CD14-positive monocyte (primary cell): Measurements from ENCODE around the gene SMIM24. TPM values are rescaled to one million over a fixed set of nuclear protein-coding genes. Genes with fewer than 3 reads are reported as not detected.
"Not testable (repeated sequence)": the region's sequence is repeated elsewhere in the genome, so short reads cannot be mapped to it uniquely, and the experiment has no call there.

Experiments used
- DNase-seq, 3 donors: peaks; one replicate each; pipeline ENCODE4 v3.0.0-alpha.2; 2011 to 2022
- H2AFZ ChIP-seq: 2 replicates; pipeline ENCODE4 v1.6.0; 2012; ENCODE audit warnings: mild to moderate bottlenecking, low read depth, low read length, inconsistent platforms; ENCODE audit not compliant: insufficient read depth, poor library complexity, severe bottlenecking
- H3K27ac ChIP-seq, 2 donors: 1 replicate in 1 of 2; 2 replicates in 1 of 2; pipeline ENCODE4 v1.5.1; 2012 to 2013; ENCODE audit warnings: low read length in 2 of 2, control low read depth in 1 of 2, inconsistent platforms in 1 of 2, low read depth in 1 of 2, mild to moderate bottlenecking in 1 of 2
- H3K27me3 ChIP-seq, 2 donors: one replicate each; pipeline versions ENCODE4 v1.6.0 to v1.6.1; 2011 to 2013; ENCODE audit warnings: low read length in 2 of 2; ENCODE audit not compliant: control insufficient read depth in 2 of 2, insufficient read depth in 2 of 2
- H3K36me3 ChIP-seq, 2 donors: replicated peaks in 1 of 2; 1 replicate in 1 of 2; 2 replicates in 1 of 2; pipeline versions ENCODE4 v1.5.1 to v1.6.1; 2012 to 2013; ENCODE audit warnings: low read length in 2 of 2, control low read depth in 1 of 2, inconsistent platforms in 1 of 2, mild to moderate bottlenecking in 1 of 2; ENCODE audit not compliant: insufficient read depth in 2 of 2, control insufficient read depth in 1 of 2
- H3K4me1 ChIP-seq, 2 donors: 1 replicate in 1 of 2; 2 replicates in 1 of 2; pipeline versions ENCODE4 v1.5.1 to v1.6.1; 2012 to 2013; ENCODE audit warnings: low read length in 2 of 2, control low read depth in 1 of 2, inconsistent platforms in 1 of 2, mild to moderate bottlenecking in 1 of 2, moderate library complexity in 1 of 2; ENCODE audit not compliant: insufficient read depth in 2 of 2, control insufficient read depth in 1 of 2
- H3K4me2 ChIP-seq: replicated peaks from 2 replicates; pipeline ENCODE3; 2012; ENCODE audit warnings: low read length, moderate library complexity, mild to moderate bottlenecking; ENCODE audit not compliant: poor library complexity, severe bottlenecking; ENCODE audit errors: extremely low read depth
- H3K4me3 ChIP-seq, 3 experiments: fragments of 200-600 bp in 1 of 3; sonication (generic) in 1 of 3; replicated peaks in 1 of 3; 1 replicate in 2 of 3; 2 replicates in 1 of 3; pipeline ENCODE4 v1.5.1; 2011 to 2013; ENCODE audit warnings: low read length in 3 of 3, mild to moderate bottlenecking in 3 of 3, control low read depth in 2 of 3, low read depth in 2 of 3, inconsistent platforms in 1 of 3, moderate library complexity in 1 of 3
- H3K79me2 ChIP-seq: 2 replicates; pipeline ENCODE4 v1.6.0; 2012; ENCODE audit warnings: mild to moderate bottlenecking, control low read depth, inconsistent platforms, low read length, moderate library complexity; ENCODE audit not compliant: insufficient read depth
- H3K9ac ChIP-seq: 2 replicates; pipeline ENCODE4 v1.6.0; 2017; ENCODE audit warnings: low read length, mild to moderate bottlenecking; ENCODE audit not compliant: insufficient read depth, poor library complexity, severe bottlenecking
- H3K9me3 ChIP-seq, 2 donors: replicated peaks in 1 of 2; 1 replicate in 1 of 2; 2 replicates in 1 of 2; pipeline versions ENCODE4 v1.5.1 to v1.6.1; 2012 to 2013; ENCODE audit warnings: low read length in 2 of 2, control low read depth in 1 of 2; ENCODE audit not compliant: control insufficient read depth in 1 of 2, insufficient read depth in 1 of 2
- H4K20me1 ChIP-seq: 2 replicates; pipeline ENCODE4 v1.6.0; 2012; ENCODE audit warnings: mild to moderate bottlenecking, low read length, control low read depth, moderate library complexity; ENCODE audit not compliant: insufficient read depth
- H3K27ac Mint-ChIP-seq, 7 donors: one replicate each; pipeline ENCODE4 v1.8.0; 2020; ENCODE audit warnings: mild to moderate bottlenecking in 7 of 7, mixed read lengths in 7 of 7, moderate library complexity in 6 of 7, inconsistent platforms in 2 of 7
- H3K27me3 Mint-ChIP-seq, 3 donors: one replicate each; pipeline ENCODE4 v1.8.0; 2021 to 2022; ENCODE audit warnings: low read depth in 3 of 3, mild to moderate bottlenecking in 3 of 3, mixed read lengths in 3 of 3, moderate library complexity in 3 of 3, inconsistent platforms in 1 of 3
- H3K36me3 Mint-ChIP-seq, 2 donors: one replicate each; pipeline ENCODE4 v1.8.0; 2020; ENCODE audit warnings: mixed read lengths in 2 of 2, inconsistent platforms in 1 of 2, mild to moderate bottlenecking in 1 of 2
- H3K4me1 Mint-ChIP-seq: one replicate; pipeline ENCODE4 v1.8.0; 2020; ENCODE audit warnings: mild to moderate bottlenecking, mixed read lengths
- H3K4me3 Mint-ChIP-seq, 2 donors: one replicate each; pipeline ENCODE4 v1.8.0; 2020; ENCODE audit warnings: mild to moderate bottlenecking in 2 of 2, mixed read lengths in 2 of 2, moderate library complexity in 1 of 2
- H3K9me3 Mint-ChIP-seq, 7 donors: one replicate each; pipeline ENCODE4 v1.8.0; 2020 to 2022; ENCODE audit warnings: mixed read lengths in 7 of 7, mild to moderate bottlenecking in 6 of 7, moderate library complexity in 6 of 7, inconsistent platforms in 2 of 7
- CTCF ChIP-seq: fragments of 200-600 bp; IDR thresholded peaks from one replicate; pipeline ENCODE4 v1.8.0; 2022; ENCODE audit warnings: antibody characterized with exemption, mild to moderate bottlenecking
- WGBS: methylation state at CpG from one replicate; pipeline ENCODE4 v1.1.5; 2013; ENCODE audit warnings: missing lambda C conversion rate; ENCODE audit not compliant: insufficient coverage; 5-methylcytosine and 5-hydroxymethylcytosine counted together
- intact Hi-C, 2 donors: fragments of 100-400 bp; cut with micrococcal nuclease; formaldehyde crosslinking; loops; one replicate each; pipeline versions ENCODE4 v1.15.0 to v1.15.1; 2023
- polyA plus RNA-seq, 3 donors: library from polyadenylated mRNA; depleted of rRNA in 1 of 3; unstranded in 2 of 3; stranded (reverse) in 1 of 3; fragments of 300-500 nt in 2 of 3; fragments of >200 nt in 1 of 3; fragmentation: Illumina TruSeq in 2 of 3; gene quantifications; 1 replicate in 2 of 3; 2 replicates in 1 of 3; pipeline ENCODE4 v1.2.3, GENCODE V29; 2012 to 2021

Gene SMIM24
- polyA plus RNA-seq, 3 donors = 0.30 TPM; not detected in 2

GRCh38 chr19:3450796-3451411, 29.4 kb downstream of the SMIM24 start:
- Histone ChIP-seq H2AFZ (no peak overlapping the region), H3K4me2 (no peak overlapping the region), H3K27me3 (no peaks in the 10 kb centered on the region), H3K4me1 (no peaks in the 10 kb centered on the region), H3K9ac (no peak overlapping the region), H3K4me3 (no peak overlapping the region), H3K36me3 (peaks cover 70 to 94% of the 10 kb centered on the region in 2 donors), H3K27ac (peak overlapping the region in 1 of 2 donors; percentile 31), H4K20me1 (peaks cover 58% of the 10 kb centered on the region), H3K9me3 (no peaks in the 10 kb centered on the region), H3K79me2 (peaks cover 13% of the 10 kb centered on the region)
- WGBS = 51% methylated on average over 8 of the region's 12 CpGs
- Mint-ChIP-seq H3K27me3 (no peaks in the 10 kb centered on the region), H3K9me3 (no peaks in the 10 kb centered on the region), H3K27ac (peak overlapping the region in 6 of 7 donors; percentile 54 to 90 (median 81)), H3K4me1 (no peaks in the 10 kb centered on the region), H3K36me3 (peaks cover 48 to 87% of the 10 kb centered on the region in 2 donors), H3K4me3 (no peak overlapping the region)
- TF ChIP-seq CTCF = no peak
- intact Hi-C loops = no loop called here
- peak; percentile 22 to 63 (median 40) for DNase-seq

GRCh38 chr19:3448616-3449334, 31.6 kb downstream of the SMIM24 start:
- intact Hi-C loops = no loop called here
- Histone ChIP-seq H3K79me2 (peaks cover 26% of the 10 kb centered on the region), H3K4me2 (no peak overlapping the region), H2AFZ (no peak overlapping the region), H3K9ac (no peak overlapping the region), H3K36me3 (peaks cover 67 to 94% of the 10 kb centered on the region in 2 donors), H3K4me3 (no peak overlapping the region), H3K4me1 (no peaks in the 10 kb centered on the region), H4K20me1 (peaks cover 58% of the 10 kb centered on the region), H3K27me3 (no peaks in the 10 kb centered on the region), H3K9me3 (no peaks in the 10 kb centered on the region), H3K27ac (no peak overlapping the region)
- Mint-ChIP-seq H3K36me3 (peaks cover 48 to 89% of the 10 kb centered on the region in 2 donors), H3K9me3 (no peaks in the 10 kb centered on the region), H3K4me3 (no peak overlapping the region), H3K27me3 (no peaks in the 10 kb centered on the region), H3K27ac (peak overlapping the region in 1 of 7 donors; percentile 50), H3K4me1 (peaks cover 2% of the 10 kb centered on the region)
- 97% methylated on average over 20 of the region's 28 CpGs for WGBS
- no peak for DNase-seq
- no peak for TF ChIP-seq CTCF

- H3K9me3 ChIP-seq, intact Hi-C loops, H3K27me3 Mint-ChIP-seq, H3K4me3 ChIP-seq, H3K27ac ChIP-seq, H3K9me3 Mint-ChIP-seq, H3K4me1 Mint-ChIP-seq, H3K4me3 Mint-ChIP-seq, H3K4me2 ChIP-seq, H3K4me1 ChIP-seq, H3K9ac ChIP-seq, H3K27me3 ChIP-seq, H2AFZ ChIP-seq, DNase-seq: not testable (repeated sequence)
- Mint-ChIP-seq H3K36me3 (peaks cover 33 to 83% of the 10 kb centered on the region in 2 donors), H3K27ac (peak overlapping the region in 2 of 7 donors; percentile 21 to 50)
- peaks cover 66 to 93% of the 10 kb centered on the region in 2 donors for H3K36me3 ChIP-seq
- peaks cover 62% of the 10 kb centered on the region for H4K20me1 ChIP-seq
- 100% methylated on average over 4 of the region's 4 CpGs for WGBS
- peaks cover 38% of the 10 kb centered on the region for H3K79me2 ChIP-seq
These were observed 33.7 kb downstream of the SMIM24 start for GRCh38 chr19:3446657-3447056.
